HCT116 (cell line): Measurements from ENCODE around the gene GLTP. TPM values are rescaled to one million over a fixed set of nuclear protein-coding genes. Genes with fewer than 3 reads are reported as not detected.
A peak's percentile ranks its signal among the peaks of the same experiment; 100 is the strongest.

Experiments used
- ATAC-seq: fragments of 200-7000 bp; cut with Tn5 transposase; 2 replicates; pipeline ENCODE4 v1.9.1; 2020; ENCODE audit warnings: mild to moderate bottlenecking, moderate library complexity
- BruUV-seq: library from RNA; stranded (reverse); fragments of 400-500 nt; replicated peaks from 2 replicates; lab custom pipeline; 2021; lab: Mats Ljungman, UMichigan
- CTCF ChIA-PET: fragments of 300-600 bp; sonication (Branson Sonifier 250); formaldehyde crosslinking; loops from one replicate; lab custom pipeline; 2021; ENCODE audit warnings: antibody characterized with exemption; lab: Charles Lee
- POLR2A ChIA-PET: fragments of 300-600, 350-600 bp; sonication (Branson Sonifier 250); formaldehyde crosslinking; loops from one replicate; lab custom pipeline; 2021; ENCODE audit warnings: antibody characterized with exemption; lab: Charles Lee
- RAD21 ChIA-PET, 2 experiments: fragments of 300-600 bp; sonication (Branson Sonifier 250); formaldehyde crosslinking; loops; one replicate each; lab custom pipeline; 2023; ENCODE audit warnings: low total read pairs in 2 of 2; ENCODE audit not compliant: uncharacterized antibody in 2 of 2, unreplicated experiment in 2 of 2, low non-redundant PET in 1 of 2; lab: Charles Lee
- DNase-seq: peaks from one replicate; pipeline ENCODE4 v3.0.0-alpha.2; 2010; ENCODE audit warnings: low read depth, low spot score
- H2AFZ ChIP-seq: fragments of 200-600 bp; shearing (Covaris generic), sonication (generic); 2 replicates; pipeline ENCODE4 v1.6.1; 2017; ENCODE audit warnings: low read depth, mixed run types, mixed read lengths, antibody characterized with exemption, low read length; ENCODE audit not compliant: poor library complexity, severe bottlenecking
- H3K27ac ChIP-seq: 2 replicates; pipeline ENCODE4 v1.5.1; 2012; ENCODE audit warnings: low read depth, low read length
- H3K27me3 ChIP-seq: fragments of 200-600 bp; sonication (generic); 2 replicates; pipeline ENCODE4 v1.6.1; 2016; ENCODE audit warnings: mixed run types, low read length, mixed read lengths; ENCODE audit not compliant: insufficient read depth
- H3K36me3 ChIP-seq, 2 experiments: fragments of 200-500 bp in 1 of 2; fragments of 200-600 bp in 1 of 2; sonication (Bioruptor generic) in 1 of 2; sonication (generic) in 1 of 2; 2 replicates each; pipeline versions ENCODE4 v1.5.1 to v1.6.1; 2014 to 2016; ENCODE audit warnings: low read length in 2 of 2, inconsistent platforms in 1 of 2, mixed read lengths in 1 of 2, mixed run types in 1 of 2; ENCODE audit not compliant: insufficient read depth in 2 of 2, control insufficient read depth in 1 of 2
- H3K4me1 ChIP-seq, 2 experiments: fragments of 200-600 bp in 1 of 2; sonication (generic) in 1 of 2; 2 replicates each; pipeline versions ENCODE4 v1.5.1 to v1.6.1; 2012 to 2017; ENCODE audit warnings: low read length in 2 of 2, inconsistent platforms in 1 of 2, mild to moderate bottlenecking in 1 of 2, mixed read lengths in 1 of 2, mixed run types in 1 of 2, moderate library complexity in 1 of 2; ENCODE audit not compliant: insufficient read depth in 2 of 2, control insufficient read depth in 1 of 2
- H3K4me2 ChIP-seq: fragments of 200-600 bp; sonication (generic); 2 replicates; pipeline ENCODE4 v1.6.1; 2017; ENCODE audit warnings: mixed run types, low read length, mixed read lengths
- H3K4me3 ChIP-seq, 2 experiments: fragments of 200-600 bp in 1 of 2; sonication (generic) in 1 of 2; replicated peaks in 1 of 2; 2 replicates each; pipeline ENCODE4 v1.5.1; 2011 to 2016; ENCODE audit warnings: low read length in 2 of 2, control low read depth in 1 of 2, low read depth in 1 of 2, mild to moderate bottlenecking in 1 of 2, mixed read lengths in 1 of 2, mixed run types in 1 of 2
- H3K79me2 ChIP-seq: fragments of 200-600 bp; sonication (generic); 2 replicates; pipeline ENCODE4 v1.6.1; 2017; ENCODE audit warnings: mild to moderate bottlenecking, mixed run types, low read length, moderate library complexity, mixed read lengths; ENCODE audit not compliant: insufficient read depth
- H3K9ac ChIP-seq: fragments of 200-600 bp; sonication (generic); 2 replicates; pipeline ENCODE4 v1.6.1; 2016; ENCODE audit warnings: low read length, mixed read lengths
- H3K9me2 ChIP-seq: fragments of 200-600 bp; sonication (generic), shearing (Covaris generic); 2 replicates; pipeline ENCODE4 v1.6.1; 2017; ENCODE audit warnings: mixed run types, mild to moderate bottlenecking, moderate library complexity; ENCODE audit not compliant: insufficient read depth
- H3K9me3 ChIP-seq, 2 experiments: fragments of 200-500 bp in 1 of 2; fragments of 200-600 bp in 1 of 2; sonication (Bioruptor generic) in 1 of 2; sonication (generic) in 1 of 2; 2 replicates each; pipeline ENCODE4 v1.6.1; 2014 to 2017; ENCODE audit warnings: low read length in 2 of 2, mixed read lengths in 2 of 2, inconsistent platforms in 1 of 2, low read depth in 1 of 2, mild to moderate bottlenecking in 1 of 2, mixed run types in 1 of 2, moderate library complexity in 1 of 2; ENCODE audit not compliant: control insufficient read depth in 1 of 2, insufficient read depth in 1 of 2
- H4K20me1 ChIP-seq: fragments of 200-600 bp; sonication (generic), shearing (Covaris generic); 2 replicates; pipeline ENCODE4 v1.6.1; 2017; ENCODE audit warnings: mixed run types, mild to moderate bottlenecking, moderate library complexity; ENCODE audit not compliant: insufficient read depth
- CBX3 ChIP-seq: IDR thresholded peaks from 2 replicates; pipeline ENCODE4 v1.6.1; 2012; ENCODE audit warnings: low read depth
- CEBPB ChIP-seq: IDR thresholded peaks from 2 replicates; pipeline ENCODE4 v1.6.1; 2012; ENCODE audit warnings: low read depth
- EGR1 ChIP-seq: IDR thresholded peaks from 2 replicates; pipeline ENCODE4 v1.6.1; 2012; ENCODE audit warnings: low read depth
- EZH2phosphoT487 ChIP-seq: fragments of 200-600 bp; IDR thresholded peaks from 2 replicates; pipeline ENCODE4 v1.6.1; 2018; ENCODE audit warnings: antibody characterized with exemption, borderline replicate concordance
- FOSL1 ChIP-seq: IDR thresholded peaks from 2 replicates; pipeline ENCODE4 v1.6.1; 2012; ENCODE audit warnings: low read depth
- JUND ChIP-seq: IDR thresholded peaks from 2 replicates; pipeline ENCODE4 v1.6.1; 2012
- POLR2A ChIP-seq: IDR thresholded peaks from 2 replicates; pipeline ENCODE4 v1.7.0; 2011; ENCODE audit warnings: borderline replicate concordance; ENCODE audit not compliant: insufficient read depth, insufficient read length; ENCODE audit errors: extremely low read depth
- POLR2AphosphoS5 ChIP-seq: IDR thresholded peaks from 2 replicates; pipeline ENCODE4 v1.6.1; 2011; ENCODE audit warnings: mild to moderate bottlenecking, low read depth, low read length, moderate library complexity
- SP1 ChIP-seq: IDR thresholded peaks from 2 replicates; pipeline ENCODE4 v1.6.1; 2012; ENCODE audit warnings: low read depth
- YY1 ChIP-seq: IDR thresholded peaks from 2 replicates; pipeline ENCODE4 v1.6.1; 2011; ENCODE audit warnings: low read length, low read depth, moderate library complexity, mild to moderate bottlenecking; ENCODE audit not compliant: insufficient replicate concordance; ENCODE audit errors: extremely low read depth
- ZFX ChIP-seq: fragments of 450-650 bp; IDR thresholded peaks from 2 replicates; pipeline ENCODE4 v1.6.1; 2017
- ZNF274 ChIP-seq: fragments of 200-500 bp; sonication (Bioruptor generic); IDR thresholded peaks from 2 replicates; pipeline ENCODE4 v1.6.1; 2014; ENCODE audit warnings: mild to moderate bottlenecking, low read depth, low read length, inconsistent platforms
- intact Hi-C: fragments of 100-400 bp; cut with micrococcal nuclease; formaldehyde crosslinking; loops from 2 replicates; pipeline ENCODE4 v1.10.0; 2022
- total RNA-seq: library from RNA; stranded (reverse); gene quantifications from one replicate; pipeline ENCODE4 v1.2.1, GENCODE V29; 2021; ENCODE audit not compliant: unreplicated experiment
- TF ChIP-seq, protein P1 (sequence below), 3 experiments: fragments of 200-600 bp in 1 of 3; sonication (generic) in 1 of 3; IDR thresholded peaks in 2 of 3; conservative IDR thresholded peaks in 1 of 3; 2 replicates each; pipeline ENCODE4 v1.5.1; 2012 to 2017; ENCODE audit warnings: low read depth in 2 of 3, low read length in 2 of 3, antibody characterized with exemption in 1 of 3, borderline replicate concordance in 1 of 3, control low read depth in 1 of 3, mild to moderate bottlenecking in 1 of 3, mixed read lengths in 1 of 3, mixed run types in 1 of 3, moderate library complexity in 1 of 3; ENCODE audit not compliant: insufficient read depth in 1 of 3
- TF ChIP-seq, protein P2 (sequence below): IDR thresholded peaks from 2 replicates; pipeline ENCODE4 v1.6.1; 2012
- TF ChIP-seq, protein P3 (sequence below): IDR thresholded peaks from 2 replicates; pipeline ENCODE4 v1.6.1; 2012

The GLTP gene
- total RNA-seq, 1 experiment from 2014 or later: 26.6 TPM

DNA sequence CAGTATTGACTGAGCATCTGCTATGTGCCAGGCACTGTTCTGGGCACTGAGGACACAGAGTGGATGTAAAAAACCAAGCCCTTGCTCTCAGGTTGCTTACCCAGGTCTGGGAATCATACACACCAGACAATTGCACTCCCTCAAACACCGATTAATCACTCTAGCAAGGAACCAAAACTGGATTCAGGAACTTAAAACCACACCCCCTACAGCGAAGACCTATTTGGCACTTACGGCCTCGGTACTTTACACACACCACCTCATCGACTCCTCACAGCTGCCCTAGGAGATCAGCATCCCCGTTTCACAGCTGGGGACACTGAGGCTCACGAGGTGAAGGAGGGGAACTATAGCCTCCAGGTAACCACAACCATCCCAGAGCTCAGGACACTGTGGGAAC, 1.6 kb downstream of the GLTP start:
- H3K4me3 ChIP-seq: peak overlapping the region in 1 of 2 experiments; percentile 79; a peak in 2 of 4 replicates
- 0 out of 2 replicates have a peak overlapping the region, but pooled peaks have one; percentile 75 for H3K9ac ChIP-seq
- H3K27me3 ChIP-seq: no peaks in the 10 kb centered on the region
- POLR2A ChIA-PET: no interaction called here
- no peaks in the 10 kb centered on the region for H3K36me3 ChIP-seq
- CTCF ChIA-PET: no interaction called here
- no peaks in the 10 kb centered on the region for H3K9me2 ChIP-seq
- no TSS peak for BruUV-seq
- no peak overlapping the region for H3K27ac ChIP-seq
- H4K20me1 ChIP-seq: no peaks in the 10 kb centered on the region
- peaks cover 20 to 32% of the 10 kb centered on the region in 2 experiments for H3K4me1 ChIP-seq
- H3K9me3 ChIP-seq: no peaks in the 10 kb centered on the region
- TF ChIP-seq CBX3 (no peak), FOSL1 (no peak), EGR1 (no peak)
- no peak overlapping the region for H2AFZ ChIP-seq
- intact Hi-C loops: no loop called here
- RAD21 ChIA-PET: interaction anchor here in 1 of 2 experiments (0.5 kb wide), 1 partner anchor 25 kb away, joined by 3 read pairs; no protein-coding TSS in a partner anchor
- DNase-seq (no peak), ATAC-seq (no peak)
- peak overlapping the region; percentile 96 for H3K4me2 ChIP-seq
- peaks cover 33% of the 10 kb centered on the region for H3K79me2 ChIP-seq

DNA sequence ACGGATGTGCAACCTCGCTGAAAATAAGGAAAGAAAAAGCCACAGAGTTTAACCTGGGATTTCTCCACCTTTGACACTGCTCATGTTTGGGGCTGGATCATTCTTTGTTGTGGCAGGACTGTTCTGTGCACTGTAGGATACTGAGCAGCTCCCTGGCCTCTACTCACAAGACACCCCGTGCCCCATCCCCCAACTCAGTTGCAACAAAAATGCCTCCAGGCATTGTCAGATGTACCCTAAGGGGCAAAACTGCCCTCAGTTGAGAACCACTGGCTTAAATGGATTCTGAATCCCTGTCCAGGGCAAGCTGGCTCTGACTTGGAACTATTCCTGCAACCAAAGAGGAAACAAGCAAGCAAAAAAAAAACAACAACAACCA, 2.1 kb downstream of the GLTP start:
- peaks cover 20 to 32% of the 10 kb centered on the region in 2 experiments for H3K4me1 ChIP-seq
- BruUV-seq: no TSS peak
- RAD21 ChIA-PET: no interaction called here

More for the DNA sequence above, 2.1 kb downstream of the GLTP start:
- H3K9ac ChIP-seq: no peak overlapping the region
- H2AFZ ChIP-seq: no peak overlapping the region
- H3K9me2 ChIP-seq: no peaks in the 10 kb centered on the region
- no peak overlapping the region for H3K27ac ChIP-seq
- H3K36me3 ChIP-seq: no peaks in the 10 kb centered on the region
- peaks cover 33% of the 10 kb centered on the region for H3K79me2 ChIP-seq
- ChIA-PET CTCF (no interaction called here), POLR2A (no interaction called here)
- intact Hi-C loops: no loop called here
- no peaks in the 10 kb centered on the region for H3K27me3 ChIP-seq
- no peaks in the 10 kb centered on the region for H3K9me3 ChIP-seq
- ATAC-seq (no peak), DNase-seq (no peak)
- TF ChIP-seq ZNF274 (no peak), EGR1 (no peak), EZH2phosphoT487 (no peak), SP1 (no peak), YY1 (no peak), JUND (no peak), POLR2A (no peak), POLR2AphosphoS5 (no peak), CEBPB (no peak), ZFX (no peak)
- TF ChIP-seq, protein P1, sequence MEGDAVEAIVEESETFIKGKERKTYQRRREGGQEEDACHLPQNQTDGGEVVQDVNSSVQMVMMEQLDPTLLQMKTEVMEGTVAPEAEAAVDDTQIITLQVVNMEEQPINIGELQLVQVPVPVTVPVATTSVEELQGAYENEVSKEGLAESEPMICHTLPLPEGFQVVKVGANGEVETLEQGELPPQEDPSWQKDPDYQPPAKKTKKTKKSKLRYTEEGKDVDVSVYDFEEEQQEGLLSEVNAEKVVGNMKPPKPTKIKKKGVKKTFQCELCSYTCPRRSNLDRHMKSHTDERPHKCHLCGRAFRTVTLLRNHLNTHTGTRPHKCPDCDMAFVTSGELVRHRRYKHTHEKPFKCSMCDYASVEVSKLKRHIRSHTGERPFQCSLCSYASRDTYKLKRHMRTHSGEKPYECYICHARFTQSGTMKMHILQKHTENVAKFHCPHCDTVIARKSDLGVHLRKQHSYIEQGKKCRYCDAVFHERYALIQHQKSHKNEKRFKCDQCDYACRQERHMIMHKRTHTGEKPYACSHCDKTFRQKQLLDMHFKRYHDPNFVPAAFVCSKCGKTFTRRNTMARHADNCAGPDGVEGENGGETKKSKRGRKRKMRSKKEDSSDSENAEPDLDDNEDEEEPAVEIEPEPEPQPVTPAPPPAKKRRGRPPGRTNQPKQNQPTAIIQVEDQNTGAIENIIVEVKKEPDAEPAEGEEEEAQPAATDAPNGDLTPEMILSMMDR (IDR thresholded peaks at IDR 0.05 in 2 of 3, conservative IDR thresholded peaks at IDR 0.05 in 1 of 3; ENCODE audit: borderline replicate concordance in 1 of 3, insufficient read depth in 1 of 3, low read depth in 2 of 3, low read length in 2 of 3): no peak
- TF ChIP-seq, protein P2, sequence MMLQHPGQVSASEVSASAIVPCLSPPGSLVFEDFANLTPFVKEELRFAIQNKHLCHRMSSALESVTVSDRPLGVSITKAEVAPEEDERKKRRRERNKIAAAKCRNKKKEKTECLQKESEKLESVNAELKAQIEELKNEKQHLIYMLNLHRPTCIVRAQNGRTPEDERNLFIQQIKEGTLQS: no peak
- TF ChIP-seq, protein P3, sequence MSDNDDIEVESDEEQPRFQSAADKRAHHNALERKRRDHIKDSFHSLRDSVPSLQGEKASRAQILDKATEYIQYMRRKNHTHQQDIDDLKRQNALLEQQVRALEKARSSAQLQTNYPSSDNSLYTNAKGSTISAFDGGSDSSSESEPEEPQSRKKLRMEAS: no peak
- H4K20me1 ChIP-seq: no peaks in the 10 kb centered on the region
- peak overlapping the region; percentile 96 for H3K4me2 ChIP-seq
- no peak overlapping the region for H3K4me3 ChIP-seq
